K562 treated with DMSO at 1 percent for 4 hours (cell line): ENCODE results near the gene GOLGA6L22. TPM values are rescaled to one million over a fixed set of nuclear protein-coding genes. Genes with fewer than 3 reads are reported as not detected.

Experiments
- total RNA-seq: library from RNA; unstranded; fragments of 300-600 nt; gene quantifications from 2 replicates; pipeline ENCODE4 v1.2.3, GENCODE V29; 2022; ENCODE audit not compliant: insufficient read depth

The GOLGA6L22 gene
- total RNA-seq, result not detected in 2 replicates

GRCh38 chr15:22458603-22459002 lies at the start of gene GOLGA6L22:
TSS of gene GOLGA6L22 (plus strand) at chr15:22458903. CDS start at chr15:22458994, 91 bp downstream.

